ENCODE results near the gene TCF15.

The TCF15 gene

GRCh38 chr20:577167-577791, 32.8 kb downstream of the TCF15 start:
- H3K4me3 ChIP-seq (replicated peaks; ENCODE audit: low read depth, low read length): no peak overlapping the region
- TF ChIP-seq, protein P1, sequence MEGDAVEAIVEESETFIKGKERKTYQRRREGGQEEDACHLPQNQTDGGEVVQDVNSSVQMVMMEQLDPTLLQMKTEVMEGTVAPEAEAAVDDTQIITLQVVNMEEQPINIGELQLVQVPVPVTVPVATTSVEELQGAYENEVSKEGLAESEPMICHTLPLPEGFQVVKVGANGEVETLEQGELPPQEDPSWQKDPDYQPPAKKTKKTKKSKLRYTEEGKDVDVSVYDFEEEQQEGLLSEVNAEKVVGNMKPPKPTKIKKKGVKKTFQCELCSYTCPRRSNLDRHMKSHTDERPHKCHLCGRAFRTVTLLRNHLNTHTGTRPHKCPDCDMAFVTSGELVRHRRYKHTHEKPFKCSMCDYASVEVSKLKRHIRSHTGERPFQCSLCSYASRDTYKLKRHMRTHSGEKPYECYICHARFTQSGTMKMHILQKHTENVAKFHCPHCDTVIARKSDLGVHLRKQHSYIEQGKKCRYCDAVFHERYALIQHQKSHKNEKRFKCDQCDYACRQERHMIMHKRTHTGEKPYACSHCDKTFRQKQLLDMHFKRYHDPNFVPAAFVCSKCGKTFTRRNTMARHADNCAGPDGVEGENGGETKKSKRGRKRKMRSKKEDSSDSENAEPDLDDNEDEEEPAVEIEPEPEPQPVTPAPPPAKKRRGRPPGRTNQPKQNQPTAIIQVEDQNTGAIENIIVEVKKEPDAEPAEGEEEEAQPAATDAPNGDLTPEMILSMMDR (IDR thresholded peaks at IDR 0.05; ENCODE audit: low read length, missing control alignments): peak; percentile 39
- DNase-seq (ENCODE audit: low read depth): peak; percentile 18

DNA sequence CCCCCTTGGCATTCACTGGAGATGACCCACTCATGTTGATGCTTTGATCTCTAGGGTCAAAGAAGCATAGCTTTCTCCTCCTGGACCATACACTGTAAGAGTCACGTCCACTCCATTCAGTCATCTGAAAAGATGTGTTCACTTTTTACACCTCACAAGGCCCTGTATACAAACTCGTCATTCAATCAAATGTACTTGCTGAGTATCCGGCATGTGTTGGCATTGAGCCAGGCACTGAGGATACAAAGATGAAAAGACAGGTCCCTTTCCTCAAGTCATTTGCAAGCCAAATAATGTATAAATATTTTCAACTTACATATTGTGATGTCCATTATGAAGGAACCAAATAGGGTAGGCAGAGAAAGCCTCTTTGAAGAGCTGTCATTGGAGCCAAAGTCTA, 34.0 kb downstream of the TCF15 start:
- no peak for DNase-seq (ENCODE audit: low read depth)
- TF ChIP-seq, protein P1 (IDR thresholded peaks at IDR 0.05; ENCODE audit: low read length, missing control alignments): no peak
- H3K4me3 ChIP-seq (replicated peaks; ENCODE audit: low read depth, low read length): no peak overlapping the region

- no peak overlapping the region for H3K4me3 ChIP-seq (replicated peaks; ENCODE audit: low read depth, low read length)
- no peak for DNase-seq (ENCODE audit: low read depth)
- TF ChIP-seq, protein P1 (IDR thresholded peaks at IDR 0.05; ENCODE audit: low read length, missing control alignments): no peak
These were observed 34.9 kb downstream of the TCF15 start for GRCh38 chr20:575230-575629.

- no peak for DNase-seq (ENCODE audit: low read depth)
- no peak overlapping the region for H3K4me3 ChIP-seq (replicated peaks; ENCODE audit: low read depth, low read length)
- TF ChIP-seq, protein P1 (IDR thresholded peaks at IDR 0.05; ENCODE audit: low read length, missing control alignments): no peak
These were observed 35.7 kb downstream of the TCF15 start for GRCh38 chr20:574297-574942.

DNA sequence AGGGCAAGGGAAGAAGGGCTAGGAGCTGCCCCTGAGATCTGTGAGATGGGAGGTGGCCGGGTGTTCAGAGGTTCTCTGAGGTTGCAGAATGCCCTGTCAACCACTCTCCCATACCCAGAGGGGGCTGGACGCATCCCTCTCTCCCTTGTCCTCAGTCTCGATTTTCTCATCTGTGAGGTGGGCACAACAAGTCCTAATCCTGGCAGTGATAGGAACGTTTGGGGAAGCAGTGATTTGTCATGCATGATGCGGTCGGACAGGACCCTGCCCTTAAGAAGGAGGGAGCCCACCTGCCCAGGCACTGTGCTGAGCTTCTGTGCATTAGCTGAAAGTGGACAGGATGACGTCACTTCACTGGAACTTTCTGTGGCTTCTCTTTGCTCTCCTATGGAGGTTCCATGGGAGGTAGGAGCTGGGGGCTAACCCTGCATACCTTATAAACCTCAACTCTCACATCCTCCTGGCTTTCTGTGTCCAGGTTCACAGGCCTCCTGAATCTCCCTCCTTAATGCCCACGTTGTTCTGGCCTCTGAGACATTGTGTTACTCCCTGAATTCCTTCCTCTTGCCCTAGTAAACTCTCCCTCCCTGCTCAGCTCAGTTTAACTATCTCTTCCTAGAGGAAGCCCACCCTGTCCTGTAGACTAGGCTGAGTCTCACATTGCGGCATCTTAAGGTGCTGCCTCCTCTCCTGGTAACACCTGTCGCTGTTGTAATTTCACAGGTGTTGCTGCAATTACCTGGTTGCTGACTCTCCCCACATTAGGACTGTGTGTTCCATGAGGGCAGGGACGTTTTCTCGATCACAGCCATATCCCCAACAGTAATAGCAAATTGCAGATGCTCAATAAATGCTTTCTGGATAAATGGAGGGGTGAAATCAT, 36.5 kb downstream of the TCF15 start:
- TF ChIP-seq, protein P1 (IDR thresholded peaks at IDR 0.05; ENCODE audit: low read length, missing control alignments): no peak
- no peak for DNase-seq (ENCODE audit: low read depth)

DNA sequence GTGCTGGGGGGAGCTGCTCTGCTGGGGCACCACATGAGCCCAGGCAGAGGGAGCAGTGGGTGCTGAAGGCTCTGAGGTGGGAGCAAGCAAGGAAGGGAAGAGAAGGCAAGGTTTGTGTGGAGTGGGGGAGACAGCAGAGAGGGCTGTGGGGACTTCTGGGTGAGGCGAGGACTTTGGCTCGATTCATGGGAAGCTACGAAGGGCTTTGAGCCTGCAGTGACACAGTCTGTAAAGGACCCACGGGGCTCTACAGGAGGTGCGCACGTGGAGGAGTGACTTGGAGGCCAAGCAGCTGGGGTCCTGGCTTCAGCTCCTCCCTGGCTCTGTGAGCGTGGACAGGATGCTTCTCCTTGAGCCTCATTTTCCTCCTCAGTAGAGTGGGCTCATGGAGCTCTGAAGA, 37.4 kb downstream of the TCF15 start:
- TF ChIP-seq, protein P1 (IDR thresholded peaks at IDR 0.05; ENCODE audit: low read length, missing control alignments): no peak
- no peak for DNase-seq (ENCODE audit: low read depth)
- H3K4me3 ChIP-seq (replicated peaks; ENCODE audit: low read depth, low read length): no peak overlapping the region

More for the DNA sequence above, 36.5 kb downstream of the TCF15 start:
- H3K4me3 ChIP-seq (replicated peaks; ENCODE audit: low read depth, low read length): no peak overlapping the region

Data from fibroblast of pulmonary artery (primary cell).